HG03558 (cell line): ENCODE data around the gene C11orf86.

ENCODE experiments used
- ATAC-seq: cut with Tn5 transposase; IDR thresholded peaks from one replicate; pipeline ENCODE4 v1.9.1; 2021; ENCODE audit warnings: moderate number of reproducible peaks; ENCODE audit not compliant: unreplicated experiment; ENCODE audit errors: extremely low read depth

Gene C11orf86

GRCh38 chr11:66964495-66964894 is 10.6 kb upstream of the C11orf86 start:
- no peak for ATAC-seq

- no peak for ATAC-seq
Measured at GRCh38 chr11:66966351-66966750, 8.8 kb upstream of the C11orf86 start.

- ATAC-seq = no peak
Measured at GRCh38 chr11:66967670-66968425, 7.3 kb upstream of the C11orf86 start.

- ATAC-seq = no peak
Measured at GRCh38 chr11:66969584-66970225, 5.4 kb upstream of the C11orf86 start.

- ATAC-seq = no peak
Measured at GRCh38 chr11:66970371-66970806, 4.7 kb upstream of the C11orf86 start.

GRCh38 chr11:66970807-66971442 is 4.2 kb upstream of the C11orf86 start:
- ATAC-seq = no peak

- ATAC-seq = no peak
Measured at GRCh38 chr11:66971488-66971887, 3.6 kb upstream of the C11orf86 start.

- ATAC-seq = no peak
Measured at GRCh38 chr11:66973956-66974580, 1.0 kb upstream of the C11orf86 start.

GRCh38 chr11:66975405-66976027 is 412 bp downstream of the C11orf86 start:
- no peak for ATAC-seq

GRCh38 chr11:66976028-66976467 is 944 bp downstream of the C11orf86 start:
- no peak for ATAC-seq

GRCh38 chr11:66976925-66977324 is 1.8 kb downstream of the C11orf86 start:
- no peak for ATAC-seq

- no peak for ATAC-seq
Measured at GRCh38 chr11:66978229-66978628, 3.1 kb downstream of the C11orf86 start.

GRCh38 chr11:66978717-66979116 is 3.6 kb downstream of the C11orf86 start:
- ATAC-seq = no peak

- ATAC-seq = no peak
Measured at GRCh38 chr11:66979336-66979980, 4.4 kb downstream of the C11orf86 start.

GRCh38 chr11:66981976-66982578 is 7.0 kb downstream of the C11orf86 start:
- ATAC-seq = no peak

GRCh38 chr11:66983275-66983924 is 8.3 kb downstream of the C11orf86 start:
- no peak for ATAC-seq

GRCh38 chr11:66985508-66986177 is 10.5 kb downstream of the C11orf86 start:
- no peak for ATAC-seq

- no peak for ATAC-seq
Measured at GRCh38 chr11:66986178-66986545, 11.1 kb downstream of the C11orf86 start.
